SJSA1 (cell line): Measurements from ENCODE around the gene USF3. TPM values are rescaled to one million over a fixed set of nuclear protein-coding genes. Genes with fewer than 3 reads are reported as not detected.

ENCODE experiments used
- DNase-seq, 2 experiments: peaks; one replicate each; pipeline ENCODE4 v3.0.0-alpha.2; 2015 to 2020; ENCODE audit warnings: low spot score in 2 of 2, low read depth in 1 of 2
- H3K27ac ChIP-seq: fragments of 250-450 bp; sonication (Bioruptor Pico); 2 replicates; pipeline ENCODE4 v1.5.1; 2020; ENCODE audit warnings: mild to moderate bottlenecking, moderate library complexity
- H3K27me3 ChIP-seq: fragments of 250-450 bp; sonication (Bioruptor Pico); replicated peaks from 2 replicates; pipeline ENCODE4 v1.5.1; 2020; ENCODE audit warnings: mild to moderate bottlenecking, moderate library complexity
- H3K36me3 ChIP-seq: fragments of 250-450 bp; sonication (Bioruptor Pico); 2 replicates; pipeline ENCODE4 v1.5.1; 2020; ENCODE audit warnings: mild to moderate bottlenecking
- H3K4me1 ChIP-seq: fragments of 250-450 bp; sonication (Bioruptor Pico); replicated peaks from 2 replicates; pipeline ENCODE4 v1.6.1; 2021; ENCODE audit warnings: mild to moderate bottlenecking
- H3K4me3 ChIP-seq: fragments of 250-450 bp; sonication (Bioruptor Pico); 2 replicates; pipeline ENCODE4 v1.5.1; 2020; ENCODE audit warnings: mild to moderate bottlenecking
- H3K9me3 ChIP-seq: fragments of 250-450 bp; sonication (Bioruptor Pico); replicated peaks from 2 replicates; pipeline ENCODE4 v1.5.1; 2020; ENCODE audit warnings: mild to moderate bottlenecking
- total RNA-seq: library from RNA; depleted of rRNA; stranded (reverse); fragments of >200 nt; shearing (Covaris generic); gene quantifications from 2 replicates; pipeline ENCODE4 v1.2.3, GENCODE V29; 2014

The USF3 gene
- total RNA-seq, 1 experiment from 2014 or later: 8.1 TPM

DNA sequence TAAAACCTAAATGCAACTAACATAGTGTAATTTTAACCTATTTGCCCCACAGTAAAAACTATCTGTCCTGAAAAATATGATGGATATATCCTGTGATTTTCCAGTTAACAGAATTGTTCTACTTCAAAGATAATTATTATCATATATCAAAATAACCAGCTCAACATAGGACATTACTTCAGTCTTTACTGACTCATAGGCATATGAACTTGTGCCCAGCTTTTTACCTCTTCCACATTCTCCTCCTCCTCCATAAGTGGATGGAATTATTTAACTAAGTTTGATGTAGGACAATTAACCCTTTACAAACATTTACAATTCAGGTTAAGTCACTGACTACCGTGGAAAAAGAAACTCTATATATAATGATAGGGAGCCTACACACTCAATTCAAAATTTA lies 22.9 kb upstream of the USF3 start:
- DNase-seq: no peak
- no peak overlapping the region for H3K4me3 ChIP-seq
- no peaks in the 10 kb centered on the region for H3K9me3 ChIP-seq
- H3K27me3 ChIP-seq: no peaks in the 10 kb centered on the region
- H3K36me3 ChIP-seq: peaks cover 42% of the 10 kb centered on the region
- H3K27ac ChIP-seq: no peak overlapping the region
- H3K4me1 ChIP-seq: no peaks in the 10 kb centered on the region

DNA sequence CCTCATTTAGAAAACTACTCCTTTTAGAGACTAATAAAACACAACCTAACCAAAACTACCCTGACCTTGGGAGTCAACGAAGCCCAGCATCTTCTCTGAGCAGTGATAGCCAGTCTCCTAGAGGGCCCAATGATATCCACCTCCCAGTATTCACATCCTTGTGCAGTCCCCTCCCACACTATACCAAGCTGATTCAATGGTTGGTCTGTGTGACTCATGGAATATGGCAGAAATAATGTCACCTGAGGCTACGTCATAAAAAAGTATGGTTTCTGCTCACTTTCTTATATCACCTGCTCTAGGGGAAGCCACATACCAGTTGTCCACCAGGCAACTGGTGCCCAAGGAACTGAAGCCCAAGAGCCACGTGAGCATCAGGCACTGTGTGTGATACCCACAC lies 21.4 kb upstream of the USF3 start:
- Histone ChIP-seq H3K4me1 (no peaks in the 10 kb centered on the region), H3K9me3 (no peaks in the 10 kb centered on the region), H3K27ac (no peak overlapping the region), H3K27me3 (no peaks in the 10 kb centered on the region), H3K4me3 (no peak overlapping the region), H3K36me3 (peaks cover 31% of the 10 kb centered on the region)
- DNase-seq: no peak

DNA sequence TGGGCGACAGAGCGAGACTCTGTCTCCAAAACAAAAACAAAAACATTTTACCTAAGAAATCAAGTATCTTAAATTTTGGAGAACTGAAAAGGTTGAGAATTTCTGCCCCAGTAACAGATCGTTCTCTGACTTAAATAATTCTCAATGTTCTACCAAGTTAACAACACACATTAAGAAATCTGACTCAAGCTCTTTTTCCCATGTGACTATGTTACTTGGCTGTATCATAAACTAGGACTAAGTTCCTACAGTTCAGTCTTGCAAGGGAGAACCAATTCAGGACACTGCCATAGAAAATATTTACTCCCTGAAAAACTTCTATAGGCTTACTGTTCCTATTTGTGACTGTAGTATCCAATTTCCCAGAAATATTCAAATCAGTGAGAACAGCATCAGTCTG lies 20.9 kb upstream of the USF3 start:
- DNase-seq: no peak
- Histone ChIP-seq H3K27me3 (no peaks in the 10 kb centered on the region), H3K9me3 (no peaks in the 10 kb centered on the region), H3K27ac (no peak overlapping the region), H3K4me3 (no peak overlapping the region), H3K36me3 (peaks cover 28% of the 10 kb centered on the region), H3K4me1 (no peaks in the 10 kb centered on the region)

DNA sequence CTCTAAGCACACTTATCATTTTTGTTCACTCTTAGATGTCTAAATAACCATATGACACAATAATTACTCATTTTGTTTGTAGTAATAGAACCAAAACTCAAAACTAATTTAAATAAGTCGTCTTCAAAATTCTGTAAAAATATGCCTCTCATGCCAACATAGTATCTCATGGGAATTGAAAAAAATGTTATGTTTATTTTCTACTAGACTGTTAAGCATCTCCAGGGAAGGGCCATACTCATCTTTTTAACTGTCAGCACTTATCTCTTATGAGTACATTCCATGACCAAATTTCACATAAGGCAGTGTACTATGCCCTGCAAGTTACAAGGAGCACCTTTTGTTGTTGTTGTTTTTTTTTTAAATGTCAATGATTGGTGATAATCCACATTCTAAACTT lies 18.3 kb upstream of the USF3 start:
- Histone ChIP-seq H3K4me3 (no peak overlapping the region), H3K4me1 (no peaks in the 10 kb centered on the region), H3K9me3 (no peaks in the 10 kb centered on the region), H3K27me3 (no peaks in the 10 kb centered on the region), H3K27ac (no peak overlapping the region), H3K36me3 (peaks cover 6% of the 10 kb centered on the region; the same call in 1 of the 2 replicates)
- no peak for DNase-seq

DNA sequence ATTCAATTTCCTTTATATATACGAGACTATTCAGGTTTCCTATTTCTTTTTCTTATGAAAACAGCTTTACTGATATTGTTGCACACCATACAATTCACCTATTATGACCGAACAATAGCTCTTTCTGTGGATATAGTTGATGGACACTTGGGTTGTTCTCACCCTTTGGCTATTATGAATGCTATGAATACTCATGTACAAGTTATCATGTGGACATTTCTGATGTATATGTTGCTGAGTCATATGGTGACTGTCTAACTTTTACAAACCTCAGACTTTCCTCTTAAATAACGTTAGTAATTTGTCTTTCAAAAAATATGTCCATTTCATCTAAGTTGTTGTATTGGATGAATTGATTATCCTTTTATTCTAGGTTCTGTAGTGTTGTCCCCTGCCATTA lies 15.7 kb upstream of the USF3 start:
- Histone ChIP-seq H3K4me3 (no peak overlapping the region), H3K4me1 (no peaks in the 10 kb centered on the region), H3K9me3 (no peaks in the 10 kb centered on the region), H3K36me3 (no peaks in the 10 kb centered on the region), H3K27me3 (no peaks in the 10 kb centered on the region), H3K27ac (no peak overlapping the region)
- DNase-seq: no peak

DNA sequence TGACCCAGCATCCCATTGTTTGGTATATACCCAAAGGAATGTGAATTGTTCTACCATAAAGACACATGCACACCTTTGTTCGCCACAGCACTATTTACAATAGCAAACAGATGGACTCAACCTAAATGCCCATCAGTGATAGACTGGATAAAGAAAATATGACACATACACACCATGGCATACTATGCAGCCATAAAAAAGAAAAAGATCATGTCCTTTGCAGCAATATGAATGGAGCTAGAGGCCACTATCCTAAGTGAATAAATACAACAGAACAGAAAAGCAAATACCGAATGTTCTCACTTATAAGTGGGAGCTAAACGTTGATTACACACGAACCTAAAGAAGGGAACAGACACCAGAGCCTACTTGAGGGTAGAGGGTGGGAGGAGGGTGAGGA lies 11.4 kb upstream of the USF3 start:
- no peaks in the 10 kb centered on the region for H3K9me3 ChIP-seq
- H3K27me3 ChIP-seq: no peaks in the 10 kb centered on the region
- DNase-seq: no peak
- no peaks in the 10 kb centered on the region for H3K4me1 ChIP-seq
- no peaks in the 10 kb centered on the region for H3K36me3 ChIP-seq
- H3K27ac ChIP-seq: no peak overlapping the region
- H3K4me3 ChIP-seq: no peak overlapping the region

DNA sequence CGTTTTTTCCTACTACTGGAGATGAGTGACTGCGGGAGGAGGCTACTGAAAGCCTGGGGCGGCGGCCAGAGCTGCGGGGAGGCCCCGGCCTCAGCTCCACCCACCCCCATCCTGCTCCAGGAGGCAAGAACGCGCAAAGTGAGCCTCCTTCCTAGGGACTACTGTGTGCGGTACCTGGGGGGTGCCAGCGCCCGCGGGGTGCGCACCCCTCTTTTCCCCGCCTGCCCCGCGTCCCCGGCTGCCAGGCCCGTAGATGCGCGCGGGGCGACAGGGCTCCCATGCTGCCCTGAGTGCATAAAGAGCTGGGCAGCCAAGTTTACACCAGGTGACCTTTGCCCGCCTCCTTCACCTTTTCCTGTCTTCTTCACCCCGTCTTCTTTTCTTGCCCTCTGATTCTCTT lies 2.5 kb upstream of the USF3 start:
- DNase-seq: no peak
- H3K36me3 ChIP-seq: no peaks in the 10 kb centered on the region
- H3K27ac ChIP-seq: no peak overlapping the region
- no peak overlapping the region for H3K4me3 ChIP-seq
- H3K27me3 ChIP-seq: no peaks in the 10 kb centered on the region
- no peaks in the 10 kb centered on the region for H3K9me3 ChIP-seq
- peaks cover 8% of the 10 kb centered on the region; the same call in 1 of the 2 replicates for H3K4me1 ChIP-seq

DNA sequence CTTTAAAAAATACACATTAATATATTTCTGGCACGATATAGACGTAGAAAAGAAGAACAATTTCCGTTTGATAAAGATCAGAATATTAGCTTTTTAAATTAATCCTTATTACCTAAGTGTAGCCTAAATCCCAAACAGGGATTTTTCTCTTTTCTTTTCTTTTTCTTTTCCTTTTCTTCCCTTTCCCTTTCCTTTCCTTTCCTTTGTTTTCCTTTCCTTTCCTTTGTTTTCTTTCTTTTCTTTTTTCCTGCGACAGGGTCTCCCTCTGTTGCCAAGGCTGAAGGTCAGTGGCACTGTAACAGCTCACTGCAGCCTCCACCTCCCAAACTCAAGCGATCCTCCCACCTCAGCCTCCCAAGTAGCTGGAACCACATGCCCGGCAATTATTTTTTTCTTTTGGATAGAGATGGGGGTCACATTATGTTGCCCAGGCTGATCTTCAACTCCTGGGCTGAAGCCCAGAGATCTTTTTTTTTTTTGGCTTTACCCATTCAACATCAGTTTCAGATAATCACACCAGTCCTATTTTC lies 1.8 kb upstream of the USF3 start:
- H3K4me1 ChIP-seq: peaks cover 8% of the 10 kb centered on the region; the same call in 1 of the 2 replicates
- no peaks in the 10 kb centered on the region for H3K9me3 ChIP-seq
- H3K27me3 ChIP-seq: no peaks in the 10 kb centered on the region
- no peak overlapping the region for H3K27ac ChIP-seq
- no peak overlapping the region for H3K4me3 ChIP-seq
- no peaks in the 10 kb centered on the region for H3K36me3 ChIP-seq
- DNase-seq: no peak

DNA sequence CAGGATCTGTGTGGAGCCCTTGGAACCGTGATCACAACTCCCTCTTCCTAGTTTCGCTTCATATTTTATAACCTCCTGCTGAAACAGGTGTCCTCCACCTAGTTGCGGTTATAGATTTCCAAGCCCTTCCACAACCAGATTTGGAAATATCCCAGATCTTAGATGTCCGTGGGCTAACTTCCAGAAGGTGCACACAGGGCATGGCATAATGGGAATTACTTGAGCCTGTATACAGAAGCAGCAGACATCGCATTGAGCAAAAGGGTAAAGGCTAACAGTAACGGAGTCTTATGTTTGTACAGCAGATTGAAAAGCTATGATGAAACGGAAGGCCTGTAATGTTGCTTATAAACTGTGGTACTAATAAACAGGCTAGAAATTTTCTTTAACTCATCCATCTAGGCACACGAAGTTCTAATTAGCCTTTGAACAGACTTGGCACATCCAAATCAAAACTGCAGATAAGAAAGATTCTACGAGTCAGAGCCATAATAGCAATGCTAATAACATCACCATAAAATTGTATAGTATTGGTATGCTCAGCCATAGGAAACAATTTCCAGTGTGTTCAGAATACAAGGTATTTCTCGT lies 1.2 kb upstream of the USF3 start:
- peak overlapping the region; percentile 46 for H3K4me3 ChIP-seq
- no peaks in the 10 kb centered on the region for H3K27me3 ChIP-seq
- H3K36me3 ChIP-seq: no peaks in the 10 kb centered on the region
- H3K9me3 ChIP-seq: no peaks in the 10 kb centered on the region
- peak in 1 of 2 experiments; percentile 21 for DNase-seq
- H3K27ac ChIP-seq: no peak overlapping the region
- H3K4me1 ChIP-seq: peaks cover 8% of the 10 kb centered on the region; the same call in 1 of the 2 replicates

DNA sequence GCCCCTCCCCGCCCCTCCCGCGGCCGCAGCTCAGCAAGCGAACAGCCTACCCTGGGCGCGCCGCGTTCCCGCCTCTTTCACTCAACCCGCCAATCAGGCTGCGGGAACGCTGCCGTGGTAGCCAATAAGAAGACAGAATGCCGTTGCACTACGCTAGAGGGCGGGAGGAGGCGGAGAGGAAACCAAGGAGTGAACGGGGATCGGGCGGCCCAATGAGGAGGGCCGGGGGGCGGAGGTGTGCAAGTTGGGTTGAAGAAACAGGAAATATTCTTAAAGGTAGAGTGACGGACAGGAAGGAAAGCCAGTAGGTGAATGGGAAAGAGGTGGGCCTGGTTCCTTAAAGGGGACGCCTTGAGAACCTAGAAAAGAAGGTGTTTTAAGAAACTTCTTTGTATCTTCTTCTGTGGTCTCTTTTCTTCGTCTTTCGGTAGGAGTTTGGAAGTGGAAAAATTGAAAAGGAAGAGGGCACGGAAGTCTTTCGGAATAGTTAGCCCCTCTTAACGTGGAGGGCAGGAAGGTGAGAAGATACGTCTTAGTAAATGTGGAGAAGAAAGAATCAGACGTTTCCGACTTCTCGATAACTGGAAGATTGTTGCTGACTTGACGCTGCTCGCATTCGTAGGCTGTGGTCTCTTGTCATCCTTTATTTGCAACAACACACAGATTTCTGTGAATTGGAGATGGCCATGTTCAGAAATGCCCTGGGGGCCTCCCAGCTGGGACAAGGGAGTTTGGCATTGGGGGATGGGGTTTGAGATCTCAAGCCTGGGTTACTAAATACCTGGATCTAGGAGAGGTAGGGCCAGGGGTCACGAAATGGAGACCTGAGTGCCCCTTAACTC lies 437 bp upstream of the USF3 start:
- Histone ChIP-seq H3K36me3 (no peaks in the 10 kb centered on the region), H3K4me1 (peaks cover 8% of the 10 kb centered on the region; the same call in 1 of the 2 replicates), H3K9me3 (no peaks in the 10 kb centered on the region), H3K4me3 (peak overlapping the region; percentile 81), H3K27me3 (no peaks in the 10 kb centered on the region), H3K27ac (no peak overlapping the region; the same call in 1 of the 2 replicates)
- peak; percentile 98 for DNase-seq

DNA sequence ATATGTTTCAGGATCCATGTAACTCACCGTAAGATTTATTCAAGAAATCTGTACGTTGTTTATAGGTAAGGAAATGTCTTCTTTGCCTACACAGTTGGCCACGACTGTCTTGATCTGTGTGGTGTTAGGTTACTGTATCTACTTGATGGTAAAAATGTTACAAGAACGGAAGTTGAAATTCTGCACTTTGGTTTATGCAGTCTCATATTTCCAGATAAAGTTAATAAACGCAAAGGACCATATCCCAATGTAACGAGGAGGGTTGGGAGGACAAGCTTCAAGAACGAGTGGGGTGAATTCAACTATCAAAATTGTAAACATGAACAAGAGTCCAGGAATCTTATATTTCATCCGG lies 1.0 kb downstream of the USF3 start:
- H3K27me3 ChIP-seq: no peaks in the 10 kb centered on the region
- peaks cover 8% of the 10 kb centered on the region; the same call in 1 of the 2 replicates for H3K4me1 ChIP-seq
- peak overlapping the region; percentile 81 for H3K4me3 ChIP-seq
- no peak overlapping the region; the same call in 1 of the 2 replicates for H3K27ac ChIP-seq
- H3K9me3 ChIP-seq: no peaks in the 10 kb centered on the region
- no peak for DNase-seq
- H3K36me3 ChIP-seq: no peaks in the 10 kb centered on the region

DNA sequence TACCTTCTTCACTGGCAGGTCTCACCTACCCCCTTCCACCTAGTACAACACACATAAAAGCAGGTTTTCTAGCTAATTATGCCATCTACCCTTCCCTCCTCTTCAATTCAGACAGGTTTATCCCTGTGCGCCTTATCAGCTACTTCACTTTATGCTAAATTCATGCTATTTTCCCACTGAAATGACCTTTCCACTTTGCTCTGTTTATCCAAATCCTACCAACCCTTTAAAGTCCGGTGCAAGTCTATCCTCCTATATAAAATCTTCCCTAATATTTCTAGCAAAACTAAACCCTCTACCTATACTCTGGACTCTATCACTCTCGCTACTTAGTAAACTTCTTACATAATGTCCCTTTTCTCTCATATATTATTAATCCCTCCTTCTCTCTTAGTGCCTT lies 6.0 kb downstream of the USF3 start:
- H3K4me3 ChIP-seq: no peak overlapping the region
- no peaks in the 10 kb centered on the region for H3K36me3 ChIP-seq
- no peaks in the 10 kb centered on the region for H3K27me3 ChIP-seq
- no peak overlapping the region for H3K27ac ChIP-seq
- no peak for DNase-seq
- H3K9me3 ChIP-seq: no peaks in the 10 kb centered on the region
- H3K4me1 ChIP-seq: peaks cover 2% of the 10 kb centered on the region; the same call in 1 of the 2 replicates

DNA sequence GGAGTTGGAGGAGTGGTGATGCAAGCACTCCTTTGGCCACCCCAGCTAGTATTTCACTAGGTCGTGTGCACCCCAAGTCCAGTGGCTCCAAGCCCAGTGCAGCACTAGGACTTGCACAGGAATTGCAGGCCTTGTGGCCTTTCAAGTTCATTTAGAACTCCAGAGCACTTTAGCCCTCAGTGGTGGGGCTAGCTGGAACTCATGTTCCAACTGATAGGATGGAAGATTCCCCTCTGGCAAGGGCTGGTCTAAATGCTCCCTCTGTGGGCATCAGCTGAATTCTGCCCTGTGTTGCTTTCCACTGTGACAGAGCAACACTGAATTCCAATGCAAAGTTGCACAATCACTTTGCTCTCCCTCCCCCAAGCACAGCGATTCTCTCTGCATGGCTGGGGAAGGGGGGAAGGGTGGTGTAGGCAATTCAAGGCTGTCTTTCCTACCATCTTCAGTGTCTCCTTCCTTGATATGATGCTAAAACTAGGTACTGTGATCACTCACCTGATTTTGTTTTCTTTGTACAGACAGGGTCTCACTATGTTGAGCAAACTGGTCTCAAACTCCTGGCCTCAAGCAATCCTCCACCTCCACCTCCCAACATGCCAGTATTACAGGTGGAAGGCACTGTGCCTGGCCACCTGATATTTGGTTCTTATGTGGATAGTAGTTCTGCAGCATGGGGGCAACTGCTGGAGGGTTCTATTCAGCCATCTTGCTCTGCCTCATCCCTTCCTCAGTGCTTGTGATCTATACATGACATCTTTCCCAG lies 10.3 kb downstream of the USF3 start:
- H3K36me3 ChIP-seq: no peaks in the 10 kb centered on the region
- H3K4me3 ChIP-seq: no peak overlapping the region
- no peak for DNase-seq
- H3K4me1 ChIP-seq: no peaks in the 10 kb centered on the region
- no peak overlapping the region for H3K27ac ChIP-seq
- H3K27me3 ChIP-seq: no peaks in the 10 kb centered on the region
- H3K9me3 ChIP-seq: no peaks in the 10 kb centered on the region

DNA sequence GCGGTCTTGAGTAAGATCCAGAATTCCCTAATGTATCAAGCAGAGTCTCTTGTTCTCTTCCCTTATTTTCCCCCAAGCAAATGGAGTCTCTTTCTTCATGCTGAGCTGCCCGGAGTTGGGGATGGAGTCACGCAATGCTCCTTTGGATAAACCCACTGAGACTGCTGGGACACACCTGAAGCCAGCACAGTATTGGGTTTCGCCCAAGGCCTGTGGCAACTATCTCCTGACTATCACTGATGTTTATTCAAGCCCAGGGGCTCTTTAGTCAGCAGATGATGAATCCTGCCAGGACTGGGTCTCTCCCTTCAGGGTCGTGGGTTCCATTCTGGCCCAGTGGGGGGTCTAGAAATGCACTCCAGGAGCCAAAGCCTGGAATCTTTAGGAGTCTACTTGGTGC lies 11.3 kb downstream of the USF3 start:
- DNase-seq: no peak
- no peaks in the 10 kb centered on the region for H3K36me3 ChIP-seq
- no peak overlapping the region for H3K27ac ChIP-seq
- H3K4me1 ChIP-seq: no peaks in the 10 kb centered on the region
- H3K9me3 ChIP-seq: no peaks in the 10 kb centered on the region
- H3K4me3 ChIP-seq: no peak overlapping the region
- no peaks in the 10 kb centered on the region for H3K27me3 ChIP-seq
